Tibial nerve (tissue), 3 donors: ENCODE results near the gene SAMD10.

Source experiments
- EP300 ChIP-seq, 2 donors: sonication (generic); formaldehyde crosslinking; IDR thresholded peaks; one replicate each; pipeline ENCODE4 v1.6.1; 2017; ENCODE audit warnings: antibody characterized with exemption in 2 of 2, mild to moderate bottlenecking in 1 of 2
- POLR2A ChIP-seq, 2 donors: fragments of 450-650 bp; IDR thresholded peaks; one replicate each; pipeline ENCODE4 v1.6.1; 2017; ENCODE audit warnings: antibody characterized with exemption in 2 of 2, mild to moderate bottlenecking in 2 of 2, moderate library complexity in 2 of 2

DNA sequence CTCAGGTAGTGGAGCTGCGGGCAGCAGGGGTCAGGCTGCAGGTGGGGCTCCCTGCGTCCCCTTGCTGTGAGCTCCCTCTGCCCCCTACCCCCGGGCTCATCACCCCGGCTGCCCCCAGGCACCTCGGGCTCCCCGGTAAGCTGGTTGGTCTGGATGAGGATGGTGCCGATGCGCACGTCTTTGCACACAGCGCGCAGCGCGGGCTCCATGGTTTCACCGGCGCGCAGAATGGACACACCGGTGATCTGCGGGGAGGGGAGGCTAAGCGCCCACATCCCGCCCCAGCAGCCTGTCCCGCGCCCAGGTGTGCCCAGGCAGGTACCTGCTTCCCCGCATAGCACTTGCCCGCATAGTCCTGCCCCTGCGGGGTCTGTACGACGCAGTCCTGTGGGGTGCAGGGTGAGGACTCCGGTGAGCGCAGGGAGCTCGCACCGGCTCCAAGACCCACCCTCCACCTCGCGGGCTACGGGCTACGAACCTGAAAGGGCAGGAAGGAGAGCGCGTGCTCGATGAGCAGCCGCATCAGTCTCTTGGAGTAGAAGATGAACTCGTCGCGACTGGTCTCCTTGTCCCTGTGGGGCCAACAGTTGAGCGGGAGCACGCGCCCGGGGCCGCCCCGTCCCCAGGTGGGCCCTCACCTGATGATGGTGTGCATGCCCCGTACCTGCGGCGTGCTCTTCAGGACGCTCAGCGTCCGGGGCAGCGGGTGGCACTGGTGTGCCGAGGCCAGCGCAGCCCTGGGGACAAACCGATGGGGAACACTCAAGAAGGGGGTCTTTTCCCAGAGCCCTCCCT, 38.8 kb downstream of the SAMD10 start:
- no peak for TF ChIP-seq POLR2A (IDR thresholded peaks at IDR 0.05)
- TF ChIP-seq EP300 (IDR thresholded peaks at IDR 0.05) = no peak
